Common myeloid progenitor, CD34-positive (primary cell): ENCODE data around the gene JMJD6.

Experiments used
- CTCF ChIA-PET: fragments of 350-600 bp; sonication (Branson Sonifier 250); formaldehyde crosslinking; loops from one replicate; lab custom pipeline; 2021; ENCODE audit warnings: antibody characterized with exemption; lab: Charles Lee
- POLR2A ChIA-PET: fragments of 350-600 bp; sonication (Branson Sonifier 250); formaldehyde crosslinking; loops from one replicate; lab custom pipeline; 2021; ENCODE audit warnings: antibody characterized with exemption; lab: Charles Lee
- DNase-seq, 3 donors: peaks; one replicate each; pipeline versions ENCODE4 v3.0.0 to v3.0.0-alpha.2; 2013
- H3K27ac ChIP-seq, 2 experiments: 1 replicate in 1 of 2; 2 replicates in 1 of 2; pipeline ENCODE4 v1.7.0; 2013; ENCODE audit warnings: inconsistent platforms in 2 of 2, low read length in 2 of 2, mild to moderate bottlenecking in 2 of 2, low read depth in 1 of 2, moderate library complexity in 1 of 2; ENCODE audit not compliant: severe bottlenecking in 2 of 2, insufficient read depth in 1 of 2, poor library complexity in 1 of 2
- H3K27me3 ChIP-seq, 5 experiments: replicated peaks in 2 of 5; 1 replicate in 3 of 5; 2 replicates in 2 of 5; pipeline versions ENCODE4 v1.6.1 to v1.7.0; 2013; ENCODE audit warnings: low read length in 4 of 5, mild to moderate bottlenecking in 2 of 5, moderate library complexity in 2 of 5, inconsistent platforms in 1 of 5; ENCODE audit not compliant: insufficient read depth in 5 of 5, control insufficient read depth in 4 of 5
- H3K36me3 ChIP-seq, 4 experiments: 1 replicate in 2 of 4; 2 replicates in 2 of 4; pipeline versions ENCODE4 v1.6.1 to v1.7.0; 2013; ENCODE audit warnings: low read length in 3 of 4, control low read depth in 1 of 4, mild to moderate bottlenecking in 1 of 4; ENCODE audit not compliant: control insufficient read depth in 4 of 4, insufficient read depth in 4 of 4
- H3K4me1 ChIP-seq, 4 experiments: 1 replicate in 3 of 4; 2 replicates in 1 of 4; pipeline versions ENCODE4 v1.6.1 to v1.7.1; 2013; ENCODE audit warnings: low read length in 3 of 4, mild to moderate bottlenecking in 3 of 4, control low read depth in 1 of 4, inconsistent platforms in 1 of 4, moderate library complexity in 1 of 4; ENCODE audit not compliant: control insufficient read depth in 4 of 4, insufficient read depth in 4 of 4; ENCODE audit errors: control extremely low read depth in 1 of 4
- H3K4me3 ChIP-seq, 7 experiments: 1 replicate in 4 of 7; 2 replicates in 3 of 7; pipeline versions ENCODE4 v1.5.1 to v1.7.0; 2013; ENCODE audit warnings: mild to moderate bottlenecking in 7 of 7, low read length in 6 of 7, moderate library complexity in 6 of 7, inconsistent platforms in 2 of 7, low read depth in 2 of 7, control low read depth in 1 of 7; ENCODE audit not compliant: insufficient read depth in 4 of 7, control insufficient read depth in 1 of 7; ENCODE audit errors: extremely low read depth in 1 of 7
- H3K9me3 ChIP-seq, 5 experiments: 1 replicate in 4 of 5; 2 replicates in 1 of 5; pipeline versions ENCODE4 v1.6.1 to v1.7.1; 2013; ENCODE audit warnings: low read length in 4 of 5, mild to moderate bottlenecking in 2 of 5, inconsistent platforms in 1 of 5, low read depth in 1 of 5, moderate library complexity in 1 of 5; ENCODE audit not compliant: control insufficient read depth in 4 of 5, insufficient read depth in 2 of 5; ENCODE audit errors: control extremely low read depth in 1 of 5
- WGBS: methylation state at CpG from one replicate; pipeline ENCODE4 v1.1.5; 2013; ENCODE audit not compliant: insufficient coverage; 5-methylcytosine and 5-hydroxymethylcytosine counted together

Gene JMJD6

DNA sequence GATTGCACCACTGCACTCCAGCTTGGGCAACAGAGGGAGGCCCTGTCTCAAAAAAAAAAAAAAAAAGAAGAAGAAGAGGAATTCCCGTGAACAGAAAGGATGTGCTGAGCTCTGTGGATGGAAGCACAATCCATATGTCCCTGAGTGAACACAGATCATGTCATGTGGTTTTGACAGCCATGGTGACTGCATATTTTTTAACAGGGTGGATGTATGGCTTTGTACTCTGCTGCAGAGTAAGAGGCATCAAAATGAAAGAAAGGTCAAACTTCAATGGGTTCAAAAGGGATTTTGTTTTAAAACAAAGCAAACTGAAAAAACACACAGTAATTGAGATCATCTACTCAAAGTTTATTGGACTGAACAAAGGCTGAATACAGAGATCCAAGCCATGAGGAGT, 47.2 kb downstream of the JMJD6 start:
- Histone ChIP-seq H3K9me3 (no peaks in the 10 kb centered on the region), H3K27me3 (no peaks in the 10 kb centered on the region), H3K27ac (no peak overlapping the region), H3K36me3 (no peaks in the 10 kb centered on the region), H3K4me1 (peaks cover 0 to 5% (median 1%) of the 10 kb centered on the region in 4 experiments), H3K4me3 (no peak overlapping the region)
- POLR2A ChIA-PET, result no interaction called here
- DNase-seq, result no peak
- CTCF ChIA-PET, result interaction anchor here (1.5 kb wide), 1 partner anchor 55 kb away, joined by 4 read pairs; no protein-coding TSS in a partner anchor
- no CpG with 5 or more reads among the region's 1 CpG for WGBS

DNA sequence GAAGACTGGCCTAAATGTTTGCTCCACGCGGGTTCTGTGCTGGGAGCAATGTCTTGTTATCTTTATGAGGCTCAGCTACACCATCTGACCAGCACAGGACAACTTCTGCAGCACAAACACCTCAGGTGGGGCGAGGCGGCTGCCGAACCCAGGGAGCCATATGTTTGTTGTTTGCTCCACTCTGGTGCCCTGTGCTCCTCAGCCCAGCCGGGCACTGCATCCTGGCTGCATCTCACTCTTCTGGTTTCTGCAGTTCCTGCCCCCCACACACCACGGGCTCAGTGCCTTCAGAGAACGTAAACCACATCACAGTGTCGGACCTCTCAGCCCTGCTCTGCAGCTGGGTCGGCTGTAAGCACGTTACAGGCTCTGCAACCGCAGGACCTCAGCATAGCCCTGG, 48.1 kb downstream of the JMJD6 start:
- Histone ChIP-seq H3K4me1 (peaks cover 0 to 5% (median 1%) of the 10 kb centered on the region in 4 experiments), H3K4me3 (no peak overlapping the region), H3K27me3 (no peaks in the 10 kb centered on the region), H3K36me3 (no peaks in the 10 kb centered on the region), H3K9me3 (no peaks in the 10 kb centered on the region), H3K27ac (no peak overlapping the region)
- DNase-seq, result no peak
- CTCF ChIA-PET, result interaction anchor here (1.5 kb wide), 1 partner anchor 54 kb away, joined by 4 read pairs; no protein-coding TSS in a partner anchor
- WGBS, result 80% methylated on average over 10 of the region's 12 CpGs
- POLR2A ChIA-PET, result no interaction called here

DNA sequence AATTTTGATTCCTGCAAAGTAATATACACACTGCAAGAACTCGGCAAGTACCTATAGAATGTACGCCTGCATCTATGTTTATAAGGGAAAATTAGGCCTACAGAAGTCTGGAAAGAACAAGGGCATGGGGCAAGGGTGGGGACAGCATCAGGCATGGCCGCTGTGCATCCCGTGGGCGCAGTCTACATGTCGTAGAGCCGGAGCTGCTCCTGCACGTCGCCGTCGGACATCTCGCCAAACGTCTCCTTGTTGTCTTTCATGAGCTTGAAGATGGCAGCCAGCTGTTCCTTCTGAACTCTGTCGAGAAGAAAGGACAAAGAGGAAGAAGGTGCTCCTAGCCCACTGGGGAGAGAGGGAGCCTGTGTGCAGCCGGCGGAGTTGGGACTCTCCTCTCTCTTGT, 49.0 kb downstream of the JMJD6 start:
- ChIA-PET CTCF (no interaction called here), POLR2A (interaction anchor here (0.6 kb wide), 1 partner anchor 51 kb away, joined by 4 read pairs; no protein-coding TSS in a partner anchor)
- 95% methylated on average over 10 of the region's 16 CpGs for WGBS
- Histone ChIP-seq H3K27ac (no peak overlapping the region), H3K9me3 (no peaks in the 10 kb centered on the region), H3K4me1 (peaks cover 2 to 14% (median 9%) of the 10 kb centered on the region in 4 experiments), H3K4me3 (no peak overlapping the region), H3K36me3 (no peaks in the 10 kb centered on the region), H3K27me3 (no peaks in the 10 kb centered on the region)
- no peak for DNase-seq

DNA sequence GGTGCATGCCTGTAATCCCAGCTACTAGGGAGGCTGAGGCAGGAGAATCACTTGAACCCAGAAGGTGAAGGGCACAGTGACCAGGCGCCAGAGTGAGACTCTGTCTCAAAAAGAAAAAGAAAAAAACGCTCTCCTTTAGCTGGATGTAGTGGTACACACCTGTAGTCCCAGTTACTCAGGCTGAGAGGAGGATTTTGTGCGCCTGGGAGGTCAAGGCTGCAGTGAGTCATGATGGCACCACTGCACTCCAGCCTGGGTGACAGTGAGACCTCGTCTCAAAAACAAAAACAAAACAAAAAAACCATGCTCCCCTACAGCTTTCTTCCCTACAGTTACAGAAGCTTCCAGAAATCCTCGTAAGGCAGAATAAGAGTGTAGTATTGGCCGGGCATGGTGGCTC, 49.8 kb downstream of the JMJD6 start:
- Histone ChIP-seq H3K27ac (no peak overlapping the region), H3K4me1 (peaks cover 5 to 16% (median 13%) of the 10 kb centered on the region in 4 experiments), H3K27me3 (no peaks in the 10 kb centered on the region), H3K4me3 (no peak overlapping the region), H3K36me3 (no peaks in the 10 kb centered on the region), H3K9me3 (no peaks in the 10 kb centered on the region)
- ChIA-PET POLR2A (interaction anchor here (0.6 kb wide), 1 partner anchor 1082 kb away, joined by 3 read pairs; no protein-coding TSS in a partner anchor), CTCF (no interaction called here)
- WGBS, result 100% methylated on average over 1 of the region's 6 CpGs
- no peak for DNase-seq

DNA sequence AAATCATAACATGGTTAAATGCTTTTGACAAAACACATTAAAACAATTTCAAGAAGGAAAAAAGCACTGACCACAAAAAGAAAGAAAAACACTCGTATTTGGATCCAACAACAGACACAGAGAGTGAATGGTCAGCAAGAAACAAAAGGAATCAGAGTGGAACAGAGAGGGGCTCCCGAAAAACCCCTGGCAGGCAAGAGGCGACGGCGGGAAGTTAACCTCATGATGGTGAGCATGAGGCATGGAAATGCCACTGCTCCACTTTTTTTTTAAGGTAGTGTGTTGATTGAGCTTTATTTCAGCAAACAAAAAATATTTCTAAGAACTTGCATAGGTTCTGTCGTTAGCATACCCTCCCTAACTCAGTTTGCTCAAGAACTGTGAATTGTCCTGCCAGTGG, 50.8 kb downstream of the JMJD6 start:
- no peak overlapping the region for H3K4me3 ChIP-seq
- POLR2A ChIA-PET, result no interaction called here
- 97% methylated on average over 6 of the region's 6 CpGs for WGBS

DNA sequence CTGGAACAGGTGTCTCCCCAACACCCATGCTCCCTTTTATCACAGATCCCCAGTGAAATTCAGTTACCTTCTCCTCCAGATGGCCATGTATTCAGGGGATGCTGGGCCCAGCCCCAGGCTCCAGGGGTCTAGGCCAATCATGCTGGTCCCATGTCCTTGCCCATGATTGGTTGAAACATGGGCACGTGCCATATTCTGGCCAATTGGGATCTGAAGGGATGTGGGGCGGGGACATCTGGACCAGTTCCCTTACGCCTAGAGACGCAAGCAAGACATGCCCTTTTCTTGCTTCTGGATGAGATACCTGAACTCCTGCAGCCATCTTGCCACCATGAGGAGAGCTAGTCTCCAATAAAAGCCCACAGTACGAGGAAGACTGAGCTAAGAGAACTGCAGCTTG, 51.8 kb downstream of the JMJD6 start:
- Histone ChIP-seq H3K27ac (no peak overlapping the region), H3K4me3 (no peak overlapping the region), H3K36me3 (no peaks in the 10 kb centered on the region), H3K4me1 (peaks cover 5 to 23% (median 21%) of the 10 kb centered on the region in 4 experiments), H3K27me3 (no peaks in the 10 kb centered on the region), H3K9me3 (peaks cover 0 to 3% (median 0%) of the 10 kb centered on the region in 5 experiments)
- ChIA-PET POLR2A (no interaction called here), CTCF (no interaction called here)
- WGBS, result 98% methylated on average over 5 of the region's 5 CpGs
- no peak for DNase-seq

More for the DNA sequence above, 50.8 kb downstream of the JMJD6 start:
- CTCF ChIA-PET, result no interaction called here
- DNase-seq, result no peak
- no peak overlapping the region for H3K27ac ChIP-seq
- no peaks in the 10 kb centered on the region for H3K27me3 ChIP-seq
- peaks cover 5 to 22% (median 21%) of the 10 kb centered on the region in 4 experiments for H3K4me1 ChIP-seq
- H3K36me3 ChIP-seq, result no peaks in the 10 kb centered on the region
- no peaks in the 10 kb centered on the region for H3K9me3 ChIP-seq

DNA sequence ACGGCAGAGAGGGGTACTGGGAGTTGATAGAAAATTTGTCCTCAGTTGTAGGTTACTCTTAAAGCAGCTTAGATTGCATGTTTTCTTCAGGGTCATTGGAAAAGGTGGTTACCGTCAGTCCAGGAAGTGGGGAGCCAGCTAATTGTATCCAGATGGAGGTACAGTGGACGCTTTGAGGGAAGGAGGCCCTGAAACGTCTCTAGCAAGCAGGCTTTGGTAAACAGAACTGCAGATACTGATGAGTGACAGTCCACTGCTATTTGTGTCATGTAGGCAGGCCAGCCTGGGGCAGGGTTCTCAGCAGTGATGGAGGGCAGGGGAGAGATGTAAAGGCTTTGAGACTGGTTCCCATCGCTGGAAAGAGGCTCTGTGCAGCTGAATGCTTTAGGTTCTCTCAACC, 52.7 kb downstream of the JMJD6 start:
- ChIA-PET CTCF (no interaction called here), POLR2A (no interaction called here)
- peaks cover 5 to 23% (median 21%) of the 10 kb centered on the region in 4 experiments for H3K4me1 ChIP-seq
- H3K27ac ChIP-seq, result no peak overlapping the region
- 97% methylated on average over 5 of the region's 5 CpGs for WGBS
- H3K4me3 ChIP-seq, result no peak overlapping the region
- H3K36me3 ChIP-seq, result no peaks in the 10 kb centered on the region
- no peaks in the 10 kb centered on the region for H3K27me3 ChIP-seq
- H3K9me3 ChIP-seq, result peaks cover 0 to 3% (median 0%) of the 10 kb centered on the region in 5 experiments
- DNase-seq, result no peak
